Activated B cell treated with CpG ODN at 0.5 μM for 24 hours (primary cell): ENCODE results near the gene CMKLR1. TPM values are rescaled to one million over a fixed set of nuclear protein-coding genes. Genes with fewer than 3 reads are reported as not detected.

ENCODE experiments used
- ATAC-seq: fragments of 200-7000 bp; cut with Tn5 transposase; one replicate; pipeline ENCODE4 v1.10.0; 2021; ENCODE audit warnings: low read depth, mild to moderate bottlenecking, moderate library complexity
- CTCF ChIA-PET: fragments of 350-600 bp; sonication (Branson Sonifier 250); formaldehyde crosslinking; loops from one replicate; lab custom pipeline; 2021; ENCODE audit warnings: antibody characterized with exemption; lab: Charles Lee
- POLR2A ChIA-PET: fragments of 350-600 bp; sonication (Branson Sonifier 250); formaldehyde crosslinking; loops from one replicate; lab custom pipeline; 2021; ENCODE audit warnings: antibody characterized with exemption; lab: Charles Lee
- DNase-seq: peaks from one replicate; pipeline ENCODE4 v3.0.0; 2022
- H3K27ac Mint-ChIP-seq: one replicate; pipeline ENCODE4 v1.8.0; 2020; ENCODE audit warnings: mixed read lengths
- H3K27me3 Mint-ChIP-seq: one replicate; pipeline ENCODE4 v1.8.0; 2021; ENCODE audit warnings: mixed read lengths
- H3K36me3 Mint-ChIP-seq: one replicate; pipeline ENCODE4 v1.8.0; 2021; ENCODE audit warnings: low read depth, mixed read lengths
- H3K4me1 Mint-ChIP-seq: one replicate; pipeline ENCODE4 v1.8.0; 2021; ENCODE audit warnings: mixed read lengths
- H3K4me3 Mint-ChIP-seq: one replicate; pipeline ENCODE4 v1.8.0; 2020; ENCODE audit warnings: mild to moderate bottlenecking, mixed read lengths
- H3K9me3 Mint-ChIP-seq: one replicate; pipeline ENCODE4 v1.8.0; 2020; ENCODE audit warnings: mixed read lengths
- intact Hi-C: fragments of 100-400 bp; cut with micrococcal nuclease; formaldehyde crosslinking; loops from one replicate; pipeline ENCODE4 v1.15.1; 2024
- total RNA-seq: library from RNA; stranded (reverse); gene quantifications from 2 replicates; pipeline ENCODE4 v1.2.3, GENCODE V29; 2022
- TF ChIP-seq, protein P1 (sequence below): fragments of 200-600 bp; IDR thresholded peaks from one replicate; pipeline ENCODE4 v1.8.0; 2022; ENCODE audit warnings: antibody characterized with exemption, mild to moderate bottlenecking

CMKLR1 gene
- total RNA-seq, 1 donor from 2014 or later: 0.24 TPM

DNA sequence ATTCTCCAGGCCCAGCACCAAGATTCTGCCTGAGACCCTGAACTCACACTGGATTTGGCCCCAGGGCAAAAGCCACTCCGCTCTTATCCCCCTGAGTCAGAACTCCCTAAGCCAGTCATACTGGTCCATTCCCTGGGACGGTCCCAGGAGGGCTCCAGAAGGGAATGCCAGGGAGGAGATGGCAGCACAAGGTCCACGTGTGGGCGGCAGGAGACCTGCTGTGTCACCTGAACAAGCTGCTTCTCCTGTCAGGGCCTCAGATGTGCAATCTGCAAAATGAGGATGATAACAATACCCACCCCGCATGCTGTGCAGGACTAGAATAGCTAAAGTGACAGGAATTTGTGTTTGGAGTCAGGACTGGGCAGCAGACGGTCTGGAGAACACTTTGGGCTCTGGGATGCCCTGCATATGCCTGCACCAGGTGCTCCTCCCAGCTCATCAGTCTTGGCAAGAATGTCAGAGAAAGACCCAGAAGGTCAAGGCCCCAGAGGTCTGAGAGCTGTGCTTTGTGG lies 40.3 kb downstream of the CMKLR1 start:
- intact Hi-C loops: no loop called here
- ChIA-PET POLR2A (no interaction called here), CTCF (no interaction called here)
- H3K27me3 Mint-ChIP-seq: peaks cover 6% of the 10 kb centered on the region
- TF ChIP-seq, protein P1, sequence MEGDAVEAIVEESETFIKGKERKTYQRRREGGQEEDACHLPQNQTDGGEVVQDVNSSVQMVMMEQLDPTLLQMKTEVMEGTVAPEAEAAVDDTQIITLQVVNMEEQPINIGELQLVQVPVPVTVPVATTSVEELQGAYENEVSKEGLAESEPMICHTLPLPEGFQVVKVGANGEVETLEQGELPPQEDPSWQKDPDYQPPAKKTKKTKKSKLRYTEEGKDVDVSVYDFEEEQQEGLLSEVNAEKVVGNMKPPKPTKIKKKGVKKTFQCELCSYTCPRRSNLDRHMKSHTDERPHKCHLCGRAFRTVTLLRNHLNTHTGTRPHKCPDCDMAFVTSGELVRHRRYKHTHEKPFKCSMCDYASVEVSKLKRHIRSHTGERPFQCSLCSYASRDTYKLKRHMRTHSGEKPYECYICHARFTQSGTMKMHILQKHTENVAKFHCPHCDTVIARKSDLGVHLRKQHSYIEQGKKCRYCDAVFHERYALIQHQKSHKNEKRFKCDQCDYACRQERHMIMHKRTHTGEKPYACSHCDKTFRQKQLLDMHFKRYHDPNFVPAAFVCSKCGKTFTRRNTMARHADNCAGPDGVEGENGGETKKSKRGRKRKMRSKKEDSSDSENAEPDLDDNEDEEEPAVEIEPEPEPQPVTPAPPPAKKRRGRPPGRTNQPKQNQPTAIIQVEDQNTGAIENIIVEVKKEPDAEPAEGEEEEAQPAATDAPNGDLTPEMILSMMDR: no peak
- H3K4me3 Mint-ChIP-seq: no peak overlapping the region
- ATAC-seq: no peak
- no peak overlapping the region for H3K27ac Mint-ChIP-seq
- H3K4me1 Mint-ChIP-seq: no peaks in the 10 kb centered on the region
- H3K36me3 Mint-ChIP-seq: no peaks in the 10 kb centered on the region
- H3K9me3 Mint-ChIP-seq: no peaks in the 10 kb centered on the region
- DNase-seq: no peak

DNA sequence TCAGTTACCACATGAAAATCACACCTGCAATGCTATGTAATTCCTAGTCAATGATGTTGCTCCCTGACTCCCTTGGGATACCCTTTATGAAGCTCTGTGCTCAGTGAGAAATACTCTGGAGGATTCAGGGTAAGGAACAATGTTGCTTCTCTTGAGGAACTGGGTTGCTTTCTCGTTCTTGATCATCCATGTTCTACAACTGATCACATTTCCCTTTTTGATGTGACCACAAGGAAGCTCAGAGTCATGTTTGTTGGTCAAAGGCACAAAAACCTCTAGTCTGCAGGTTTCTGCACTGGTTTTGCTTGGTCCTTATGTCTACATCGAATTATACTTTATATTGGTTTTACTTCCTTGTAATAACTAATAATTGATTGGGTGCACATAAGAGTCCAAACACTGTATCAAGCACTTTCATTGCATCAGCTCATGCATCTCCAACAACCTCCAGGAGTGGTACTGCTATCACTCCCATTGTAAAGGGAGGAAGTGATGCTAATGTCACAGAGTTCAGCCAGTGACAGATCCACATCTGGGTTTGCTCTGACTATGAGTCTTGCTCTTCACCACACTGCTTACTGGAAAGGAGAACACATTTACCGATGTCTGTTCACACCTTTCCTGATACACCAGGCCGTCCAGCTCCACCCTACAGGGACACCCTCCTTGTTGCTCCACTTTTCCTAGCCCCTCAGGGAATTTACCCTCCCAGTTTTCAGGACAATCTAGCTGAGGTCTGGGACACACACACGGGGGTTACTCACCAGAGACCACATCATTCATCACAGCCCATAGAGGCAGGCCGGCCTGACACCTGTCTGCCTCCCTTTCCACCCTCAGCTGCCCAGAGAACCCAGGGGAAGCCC lies 41.0 kb downstream of the CMKLR1 start:
- H3K36me3 Mint-ChIP-seq: no peaks in the 10 kb centered on the region
- DNase-seq: no peak
- no peak overlapping the region for H3K27ac Mint-ChIP-seq
- CTCF ChIA-PET: no interaction called here
- H3K9me3 Mint-ChIP-seq: no peaks in the 10 kb centered on the region
- POLR2A ChIA-PET: no interaction called here
- intact Hi-C loops: no loop called here
- H3K4me1 Mint-ChIP-seq: no peaks in the 10 kb centered on the region
- ATAC-seq: no peak
- H3K4me3 Mint-ChIP-seq: no peak overlapping the region
- H3K27me3 Mint-ChIP-seq: peaks cover 6% of the 10 kb centered on the region
- TF ChIP-seq, protein P1: no peak

DNA sequence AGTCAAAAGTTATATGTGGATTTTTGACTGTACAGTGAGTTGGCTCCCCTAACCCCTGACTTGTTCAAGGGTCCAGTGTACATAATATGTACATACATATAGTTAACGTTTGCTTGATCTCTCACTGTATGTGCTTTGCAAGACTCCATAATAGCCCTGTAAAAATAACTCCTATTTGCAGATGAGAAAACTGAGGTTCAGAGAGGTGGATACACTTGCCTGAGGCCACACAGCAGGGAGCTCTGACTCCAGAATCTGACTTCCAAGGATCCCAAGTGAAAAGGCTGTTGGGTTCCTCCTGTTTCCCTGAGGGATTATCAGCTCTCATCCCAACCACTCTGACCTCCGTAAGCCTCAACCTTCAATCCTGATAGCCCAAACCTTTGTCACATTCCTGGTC lies 41.7 kb downstream of the CMKLR1 start:
- ChIA-PET CTCF (no interaction called here), POLR2A (no interaction called here)
- H3K27me3 Mint-ChIP-seq: peaks cover 6% of the 10 kb centered on the region
- DNase-seq: no peak
- intact Hi-C loops: no loop called here
- no peaks in the 10 kb centered on the region for H3K9me3 Mint-ChIP-seq
- no peak overlapping the region for H3K27ac Mint-ChIP-seq
- TF ChIP-seq, protein P1: no peak
- no peak overlapping the region for H3K4me3 Mint-ChIP-seq
- no peaks in the 10 kb centered on the region for H3K36me3 Mint-ChIP-seq
- no peaks in the 10 kb centered on the region for H3K4me1 Mint-ChIP-seq
- ATAC-seq: no peak

DNA sequence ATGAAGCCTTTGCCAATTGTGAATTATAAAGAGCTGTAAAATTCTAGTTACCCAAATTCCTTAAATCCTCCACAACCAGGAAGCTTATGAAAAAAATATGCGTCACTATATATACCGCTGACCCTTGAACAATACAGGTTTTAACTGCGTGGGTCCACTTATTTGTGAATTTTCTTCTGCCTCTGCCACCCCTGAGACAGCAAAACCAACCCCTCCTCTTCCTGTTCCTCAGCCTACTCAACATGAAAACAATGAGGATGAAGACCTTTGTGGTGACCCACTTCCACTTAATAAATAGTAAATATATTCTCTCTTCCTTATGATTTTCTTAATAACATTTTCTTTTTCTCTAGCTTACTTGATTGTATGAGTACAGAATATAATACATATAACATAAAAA lies 42.2 kb downstream of the CMKLR1 start:
- CTCF ChIA-PET: no interaction called here
- H3K27me3 Mint-ChIP-seq: peaks cover 6% of the 10 kb centered on the region
- POLR2A ChIA-PET: no interaction called here

DNA sequence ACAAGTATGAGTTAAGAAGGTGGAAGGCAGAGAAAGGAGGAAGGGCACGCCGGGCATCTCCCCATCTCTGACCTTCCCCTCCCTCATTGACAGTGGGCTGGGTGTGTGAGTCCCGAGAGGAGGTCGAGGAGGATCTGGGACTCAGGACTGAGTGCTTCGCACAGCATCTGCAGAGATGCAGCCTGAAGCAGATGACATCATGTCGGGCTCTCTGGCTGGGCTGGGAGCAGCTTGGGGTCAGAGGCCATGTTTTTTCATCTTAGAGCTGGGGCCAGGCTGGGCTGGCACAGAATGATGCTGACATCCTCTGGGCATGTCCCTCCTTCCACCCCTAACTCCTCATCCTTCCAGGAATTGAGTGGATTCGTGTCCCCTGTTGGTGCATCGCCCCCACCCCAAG lies 43.5 kb downstream of the CMKLR1 start:
- Mint-ChIP-seq H3K4me3 (no peak overlapping the region), H3K4me1 (no peaks in the 10 kb centered on the region), H3K36me3 (no peaks in the 10 kb centered on the region), H3K9me3 (no peaks in the 10 kb centered on the region), H3K27ac (no peak overlapping the region), H3K27me3 (peaks cover 4% of the 10 kb centered on the region)
- intact Hi-C loops: no loop called here
- CTCF ChIA-PET: no interaction called here
- TF ChIP-seq, protein P1: no peak
- POLR2A ChIA-PET: no interaction called here
- DNase-seq: no peak
- ATAC-seq: no peak

More for the DNA sequence above, 42.2 kb downstream of the CMKLR1 start:
- intact Hi-C loops: no loop called here
- Mint-ChIP-seq H3K36me3 (no peaks in the 10 kb centered on the region), H3K4me1 (no peaks in the 10 kb centered on the region), H3K4me3 (no peak overlapping the region), H3K9me3 (no peaks in the 10 kb centered on the region), H3K27ac (no peak overlapping the region)
- DNase-seq: no peak
- no peak for ATAC-seq
- TF ChIP-seq, protein P1: no peak
